ENCODE data around the gene IFNGR2. TPM values are rescaled to one million over a fixed set of nuclear protein-coding genes. Genes with fewer than 3 reads are reported as not detected.
"Not testable (repeated sequence)": the region's sequence is repeated elsewhere in the genome, so short reads cannot be mapped to it uniquely, and the experiment has no call there.

Gene IFNGR2
- total RNA-seq, 1 donor from 2014 or later, result 14.9 TPM

- no peak for ATAC-seq
These were observed 4.9 kb upstream of the IFNGR2 start for GRCh38 chr21:33398361-33398760.

GRCh38 chr21:33401630-33401992 lies 1.6 kb upstream of the IFNGR2 start:
- ATAC-seq, result no peak
- DNase-seq (ENCODE audit: low spot score), result no peak

More at GRCh38 chr21:33398361-33398760, 4.9 kb upstream of the IFNGR2 start:
- DNase-seq (ENCODE audit: low spot score), result no peak

- DNase-seq (ENCODE audit: low spot score), result peak; percentile 59
- no peak for ATAC-seq
These were observed 923 bp upstream of the IFNGR2 start for GRCh38 chr21:33402001-33402979.

- ATAC-seq (peak; percentile 58), DNase-seq (ENCODE audit: low spot score) (peak; percentile 76)
These were observed 773 bp downstream of the IFNGR2 start for GRCh38 chr21:33403786-33404585.

- DNase-seq (ENCODE audit: low spot score) (no peak), ATAC-seq (no peak)
These were observed 3.3 kb downstream of the IFNGR2 start for GRCh38 chr21:33406493-33406892.

GRCh38 chr21:33411949-33412430 lies 8.8 kb downstream of the IFNGR2 start:
- ATAC-seq (no peak), DNase-seq (ENCODE audit: low spot score) (no peak)

- not testable (repeated sequence) for DNase-seq (ENCODE audit: low spot score)
These were observed 9.2 kb downstream of the IFNGR2 start for GRCh38 chr21:33412439-33412831.

GRCh38 chr21:33412832-33413519 lies 9.8 kb downstream of the IFNGR2 start:
- ATAC-seq (peak; percentile 94), DNase-seq (ENCODE audit: low spot score) (peak; percentile 72)

More at GRCh38 chr21:33412439-33412831, 9.2 kb downstream of the IFNGR2 start:
- not testable (repeated sequence) for ATAC-seq

- ATAC-seq, result no peak
- no peak for DNase-seq (ENCODE audit: low spot score)
These were observed 10.9 kb downstream of the IFNGR2 start for GRCh38 chr21:33414068-33414467.

GRCh38 chr21:33414926-33415325 lies 11.7 kb downstream of the IFNGR2 start:
- ATAC-seq (no peak), DNase-seq (ENCODE audit: low spot score) (no peak)

- DNase-seq (ENCODE audit: low spot score) (no peak), ATAC-seq (peak; percentile 39)
These were observed 15.5 kb downstream of the IFNGR2 start for GRCh38 chr21:33418691-33419090.

- DNase-seq (ENCODE audit: low spot score), result no peak
These were observed 16.4 kb downstream of the IFNGR2 start for GRCh38 chr21:33419538-33420123.

GRCh38 chr21:33421713-33422393 lies 18.6 kb downstream of the IFNGR2 start:
- DNase-seq (ENCODE audit: low spot score), result no peak
- ATAC-seq, result no peak

More at GRCh38 chr21:33419538-33420123, 16.4 kb downstream of the IFNGR2 start:
- ATAC-seq, result peak; percentile 38

- ATAC-seq, result no peak
- DNase-seq (ENCODE audit: low spot score), result no peak
These were observed 21.0 kb downstream of the IFNGR2 start for GRCh38 chr21:33424214-33424613.

GRCh38 chr21:33425825-33426224 lies 22.6 kb downstream of the IFNGR2 start:
- DNase-seq (ENCODE audit: low spot score), result no peak
- peak; percentile 40 for ATAC-seq

- DNase-seq (ENCODE audit: low spot score) (no peak), ATAC-seq (no peak)
These were observed 23.8 kb downstream of the IFNGR2 start for GRCh38 chr21:33427051-33427450.

GRCh38 chr21:33428669-33429068 lies 25.5 kb downstream of the IFNGR2 start:
- no peak for DNase-seq (ENCODE audit: low spot score)
- peak; percentile 44 for ATAC-seq

GRCh38 chr21:33430858-33431257 lies 27.6 kb downstream of the IFNGR2 start:
- no peak for DNase-seq (ENCODE audit: low spot score)
- ATAC-seq, result no peak

GRCh38 chr21:33432496-33432895 lies 29.3 kb downstream of the IFNGR2 start:
- ATAC-seq, result no peak
- DNase-seq (ENCODE audit: low spot score), result no peak

- DNase-seq (ENCODE audit: low spot score) (no peak), ATAC-seq (no peak)
These were observed 29.8 kb downstream of the IFNGR2 start for GRCh38 chr21:33433001-33433400.
